ENCODE data around the gene ST8SIA2. TPM values are rescaled to one million over a fixed set of nuclear protein-coding genes. Genes with fewer than 3 reads are reported as not detected.

The ST8SIA2 gene
- total RNA-seq, 2 donors from 2014 or later = 0.73 to 2.3 TPM

GRCh38 chr15:92499731-92500530 is 106.2 kb downstream of the ST8SIA2 start:
- H3K4me1 ChIP-seq (replicated peaks) = no peaks in the 10 kb centered on the region
- intact Hi-C loops (cut with DNase I) = loop anchor here (10.0 kb wide), 2 partner anchors 65 to 395 kb away; no protein-coding TSS in a partner anchor

GRCh38 chr15:92502336-92502735 is 108.7 kb downstream of the ST8SIA2 start:
- intact Hi-C loops (cut with DNase I) = loop anchor here (10.0 kb wide), 2 partner anchors 62 to 398 kb away; no protein-coding TSS in a partner anchor
- no peak overlapping the region for H3K27ac ChIP-seq

More at GRCh38 chr15:92499731-92500530, 106.2 kb downstream of the ST8SIA2 start:
- Histone ChIP-seq H3K27me3 (replicated peaks; ENCODE audit: insufficient read depth) (no peaks in the 10 kb centered on the region), H3K27ac (no peak overlapping the region), H3K9me3 (no peaks in the 10 kb centered on the region), H3K36me3 (no peaks in the 10 kb centered on the region), H3K4me3 (no peak overlapping the region)
- TF ChIP-seq POLR2A (IDR thresholded peaks at IDR 0.05) = no peak
- TF ChIP-seq CTCF (IDR thresholded peaks at IDR 0.05) = no peak
- no peak for TF ChIP-seq POLR2AphosphoS5 (IDR thresholded peaks at IDR 0.05)
- 59% methylated on average over 13 of the region's 13 CpGs for WGBS
- DNase-seq (ENCODE audit: low spot score) = no peak

GRCh38 chr15:92502930-92503857 is 109.5 kb downstream of the ST8SIA2 start:
- Histone ChIP-seq H3K36me3 (no peaks in the 10 kb centered on the region), H3K27me3 (replicated peaks; ENCODE audit: insufficient read depth) (no peaks in the 10 kb centered on the region), H3K27ac (no peak overlapping the region), H3K9me3 (no peaks in the 10 kb centered on the region), H3K4me3 (no peak overlapping the region), H3K4me1 (replicated peaks) (no peaks in the 10 kb centered on the region)
- intact Hi-C loops (cut with DNase I) = loop anchor here (10.0 kb wide), 2 partner anchors 62 to 398 kb away; no protein-coding TSS in a partner anchor
- TF ChIP-seq POLR2AphosphoS5 (IDR thresholded peaks at IDR 0.05) = no peak
- no peak for TF ChIP-seq POLR2A (IDR thresholded peaks at IDR 0.05)
- no peak for TF ChIP-seq CTCF (IDR thresholded peaks at IDR 0.05)
- no peak for DNase-seq (ENCODE audit: low spot score)
- WGBS = 78% methylated on average over 5 of the region's 5 CpGs

More at GRCh38 chr15:92502336-92502735, 108.7 kb downstream of the ST8SIA2 start:
- H3K4me1 ChIP-seq (replicated peaks) = no peaks in the 10 kb centered on the region
- TF ChIP-seq POLR2AphosphoS5 (IDR thresholded peaks at IDR 0.05) (no peak), POLR2A (IDR thresholded peaks at IDR 0.05) (no peak), CTCF (IDR thresholded peaks at IDR 0.05) (no peak)
- H3K9me3 ChIP-seq = no peaks in the 10 kb centered on the region
- no peaks in the 10 kb centered on the region for H3K36me3 ChIP-seq
- WGBS = 83% methylated on average over 7 of the region's 7 CpGs
- H3K4me3 ChIP-seq = no peak overlapping the region
- H3K27me3 ChIP-seq (replicated peaks; ENCODE audit: insufficient read depth) = no peaks in the 10 kb centered on the region
- DNase-seq (ENCODE audit: low spot score) = no peak

GRCh38 chr15:92503889-92504288 is 110.2 kb downstream of the ST8SIA2 start:
- 68% methylated on average over 4 of the region's 4 CpGs for WGBS
- H3K27me3 ChIP-seq (replicated peaks; ENCODE audit: insufficient read depth) = no peaks in the 10 kb centered on the region
- no peaks in the 10 kb centered on the region for H3K36me3 ChIP-seq
- no peak for DNase-seq (ENCODE audit: low spot score)
- no peak overlapping the region for H3K4me3 ChIP-seq
- intact Hi-C loops (cut with DNase I) = loop anchor here (10.0 kb wide), 2 partner anchors 61 to 399 kb away; no protein-coding TSS in a partner anchor
- TF ChIP-seq POLR2A (IDR thresholded peaks at IDR 0.05) = no peak
- no peak for TF ChIP-seq POLR2AphosphoS5 (IDR thresholded peaks at IDR 0.05)
- no peak for TF ChIP-seq CTCF (IDR thresholded peaks at IDR 0.05)
- no peaks in the 10 kb centered on the region for H3K4me1 ChIP-seq (replicated peaks)
- H3K9me3 ChIP-seq = no peaks in the 10 kb centered on the region
- no peak overlapping the region for H3K27ac ChIP-seq
